MCF 10A (cell line): ENCODE measurements around the gene IQCH. TPM values are rescaled to one million over a fixed set of nuclear protein-coding genes. Genes with fewer than 3 reads are reported as not detected.

Source experiments
- BruUV-seq: library from RNA; stranded (reverse); fragments of 400-500 nt; replicated peaks from 2 replicates; lab custom pipeline; 2021; lab: Mats Ljungman, UMichigan
- CTCF ChIA-PET: fragments of 300-600 bp; sonication (Branson Sonifier 250); formaldehyde crosslinking; extraction: SDS; loops from one replicate; lab custom pipeline; 2021; ENCODE audit warnings: antibody characterized with exemption, inconsistent platforms; lab: Yijun Ruan, JAX
- POLR2A ChIA-PET: fragments of 300-600, 350-650 bp; sonication (Branson Sonifier 250); formaldehyde crosslinking; extraction: SDS; loops from one replicate; lab custom pipeline; 2020; ENCODE audit warnings: antibody characterized with exemption, inconsistent platforms; lab: Yijun Ruan, JAX
- DNase-seq: peaks from one replicate; pipeline ENCODE4 v3.0.0-alpha.2; 2018; ENCODE audit not compliant: unreplicated experiment
- H3K27ac Mint-ChIP-seq: one replicate; pipeline ENCODE4 v1.8.0; 2022; ENCODE audit warnings: mild to moderate bottlenecking, low read depth, mixed read lengths; ENCODE audit not compliant: unreplicated experiment
- H3K27me3 Mint-ChIP-seq: one replicate; pipeline ENCODE4 v1.8.0; 2022; ENCODE audit warnings: mixed read lengths; ENCODE audit not compliant: insufficient read depth, unreplicated experiment
- H3K36me3 Mint-ChIP-seq: one replicate; pipeline ENCODE4 v1.8.0; 2022; ENCODE audit warnings: mild to moderate bottlenecking, moderate library complexity, mixed read lengths; ENCODE audit not compliant: insufficient read depth, unreplicated experiment
- H3K4me1 Mint-ChIP-seq: one replicate; pipeline ENCODE4 v1.8.0; 2022; ENCODE audit warnings: mixed read lengths; ENCODE audit not compliant: insufficient read depth, unreplicated experiment
- H3K4me3 Mint-ChIP-seq: one replicate; pipeline ENCODE4 v1.8.0; 2022; ENCODE audit warnings: mild to moderate bottlenecking, moderate library complexity, mixed read lengths; ENCODE audit not compliant: unreplicated experiment
- H3K9me3 Mint-ChIP-seq: one replicate; pipeline ENCODE4 v1.8.0; 2022; ENCODE audit warnings: mixed read lengths; ENCODE audit not compliant: unreplicated experiment
- intact Hi-C: fragments of 100-400 bp; cut with micrococcal nuclease; formaldehyde crosslinking; loops from 2 replicates; pipeline ENCODE4 v1.14.1; 2022
- total RNA-seq: library from RNA; stranded (reverse); gene quantifications from 2 replicates; pipeline ENCODE4 v1.2.3, GENCODE V29; 2022
- TF ChIP-seq, protein P1 (sequence below): fragments of 200-600 bp; IDR thresholded peaks from one replicate; pipeline ENCODE4 v1.8.0; 2022; ENCODE audit warnings: antibody characterized with exemption, mild to moderate bottlenecking; ENCODE audit not compliant: unreplicated experiment

IQCH gene
- total RNA-seq, 1 experiment from 2014 or later: 5.0 TPM

DNA sequence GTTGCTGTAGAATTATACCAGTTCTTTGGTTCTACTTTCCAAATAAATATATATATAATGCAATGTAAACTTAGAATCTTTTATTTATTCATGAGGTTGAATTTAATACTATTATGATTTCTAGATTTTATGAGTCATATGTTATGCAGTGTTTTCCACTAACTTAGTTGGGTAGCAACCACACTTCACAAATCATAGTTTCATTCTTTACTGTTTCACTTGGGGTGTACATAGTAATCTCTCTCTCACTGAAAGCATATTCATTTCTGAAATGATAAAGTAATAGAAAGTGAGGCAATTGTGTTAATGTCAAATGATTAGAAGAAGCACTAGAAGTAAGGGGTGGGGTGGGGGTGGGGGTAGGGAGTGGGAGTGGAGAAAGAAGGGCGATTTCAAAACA, 52.6 kb downstream of the IQCH start:
- Mint-ChIP-seq H3K9me3 (no peaks in the 10 kb centered on the region), H3K4me1 (no peaks in the 10 kb centered on the region), H3K36me3 (no peaks in the 10 kb centered on the region), H3K27me3 (no peaks in the 10 kb centered on the region), H3K27ac (no peak overlapping the region), H3K4me3 (no peak overlapping the region)
- DNase-seq: no peak
- POLR2A ChIA-PET: no interaction called here
- no TSS peak for BruUV-seq
- CTCF ChIA-PET: interaction anchor here (1.0 to 1.9 kb wide), 2 partner anchors 359 to 361 kb away, joined by 3 to 5 read pairs; no protein-coding TSS in a partner anchor
- intact Hi-C loops: loop anchor here (5.0 to 10.0 kb wide), 2 partner anchors 125 to 528 kb away; no protein-coding TSS in a partner anchor
- TF ChIP-seq, protein P1, sequence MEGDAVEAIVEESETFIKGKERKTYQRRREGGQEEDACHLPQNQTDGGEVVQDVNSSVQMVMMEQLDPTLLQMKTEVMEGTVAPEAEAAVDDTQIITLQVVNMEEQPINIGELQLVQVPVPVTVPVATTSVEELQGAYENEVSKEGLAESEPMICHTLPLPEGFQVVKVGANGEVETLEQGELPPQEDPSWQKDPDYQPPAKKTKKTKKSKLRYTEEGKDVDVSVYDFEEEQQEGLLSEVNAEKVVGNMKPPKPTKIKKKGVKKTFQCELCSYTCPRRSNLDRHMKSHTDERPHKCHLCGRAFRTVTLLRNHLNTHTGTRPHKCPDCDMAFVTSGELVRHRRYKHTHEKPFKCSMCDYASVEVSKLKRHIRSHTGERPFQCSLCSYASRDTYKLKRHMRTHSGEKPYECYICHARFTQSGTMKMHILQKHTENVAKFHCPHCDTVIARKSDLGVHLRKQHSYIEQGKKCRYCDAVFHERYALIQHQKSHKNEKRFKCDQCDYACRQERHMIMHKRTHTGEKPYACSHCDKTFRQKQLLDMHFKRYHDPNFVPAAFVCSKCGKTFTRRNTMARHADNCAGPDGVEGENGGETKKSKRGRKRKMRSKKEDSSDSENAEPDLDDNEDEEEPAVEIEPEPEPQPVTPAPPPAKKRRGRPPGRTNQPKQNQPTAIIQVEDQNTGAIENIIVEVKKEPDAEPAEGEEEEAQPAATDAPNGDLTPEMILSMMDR: no peak

DNA sequence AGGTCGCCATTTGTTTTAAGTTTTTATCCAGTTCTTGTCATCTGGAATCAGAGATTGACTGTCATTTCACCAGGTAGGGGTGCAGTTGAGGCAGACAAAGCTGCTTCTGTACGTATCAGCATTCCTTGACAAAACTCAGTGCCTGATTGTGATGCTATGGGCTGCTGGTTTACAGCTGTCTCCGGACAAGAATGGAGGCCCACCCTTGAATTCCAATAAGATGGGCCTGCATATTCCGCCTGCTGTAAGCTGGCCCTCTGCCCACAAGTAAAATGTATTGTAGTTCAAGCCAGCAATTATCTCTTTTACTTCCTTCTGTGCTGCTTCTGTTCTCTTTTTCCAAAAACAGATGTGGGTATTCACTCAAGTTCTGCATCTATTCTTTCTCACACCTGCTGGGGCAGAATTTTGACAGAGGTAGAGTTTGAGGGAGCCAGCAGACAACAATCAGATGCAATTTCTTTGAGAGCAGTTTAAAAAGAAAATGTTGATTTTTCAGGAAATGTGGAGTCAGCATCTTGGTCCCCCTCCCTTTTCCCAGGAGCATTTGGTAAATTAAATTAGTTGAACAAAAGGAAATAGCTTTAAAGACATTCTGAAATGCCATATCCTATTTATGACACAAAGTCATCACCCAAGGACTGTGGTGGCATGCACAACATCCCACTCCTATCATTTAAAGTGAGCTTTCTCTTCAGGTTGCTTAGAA, 53.5 kb downstream of the IQCH start:
- Mint-ChIP-seq H3K4me3 (no peak overlapping the region), H3K4me1 (no peaks in the 10 kb centered on the region), H3K27ac (no peak overlapping the region), H3K36me3 (no peaks in the 10 kb centered on the region), H3K9me3 (no peaks in the 10 kb centered on the region), H3K27me3 (no peaks in the 10 kb centered on the region)
- intact Hi-C loops: loop anchor here (5.0 to 10.0 kb wide), 2 partner anchors 124 to 527 kb away; no protein-coding TSS in a partner anchor
- BruUV-seq: no TSS peak
- CTCF ChIA-PET: interaction anchor here (0.6 to 2.0 kb wide), 6 partner anchors 25 to 367 kb away, joined by 3 to 5 read pairs (median 4); no protein-coding TSS in a partner anchor
- DNase-seq: no peak
- POLR2A ChIA-PET: no interaction called here
- TF ChIP-seq, protein P1: no peak

DNA sequence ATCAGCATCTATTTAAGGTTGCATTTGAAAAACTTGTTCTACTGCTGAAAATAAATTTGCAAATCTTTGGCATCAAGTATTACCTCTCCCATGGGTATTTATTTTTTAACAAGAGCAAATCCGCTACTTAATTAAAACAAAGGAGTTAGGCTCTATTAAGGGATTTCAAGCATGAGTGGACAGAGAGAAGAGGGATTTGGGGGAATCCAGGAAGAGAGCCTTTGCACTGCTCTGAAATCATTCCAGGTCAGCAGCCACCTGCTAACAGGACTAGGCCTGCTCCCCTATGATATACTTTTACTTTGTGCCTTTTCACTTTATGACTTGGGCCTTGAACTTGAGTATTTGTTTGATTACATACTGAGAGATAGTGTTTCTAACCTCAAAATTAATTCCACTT, 57.1 kb downstream of the IQCH start:
- Mint-ChIP-seq H3K36me3 (no peaks in the 10 kb centered on the region), H3K27ac (no peak overlapping the region), H3K9me3 (no peaks in the 10 kb centered on the region), H3K4me3 (no peak overlapping the region), H3K27me3 (no peaks in the 10 kb centered on the region), H3K4me1 (no peaks in the 10 kb centered on the region)
- intact Hi-C loops: no loop called here
- POLR2A ChIA-PET: no interaction called here
- CTCF ChIA-PET: interaction anchor here (1.2 kb wide), 1 partner anchor 121 kb away, joined by 3 read pairs; no protein-coding TSS in a partner anchor
- TF ChIP-seq, protein P1: no peak
- no TSS peak for BruUV-seq
- no peak for DNase-seq

- no peak for DNase-seq
- H3K36me3 Mint-ChIP-seq: no peaks in the 10 kb centered on the region
- no peaks in the 10 kb centered on the region for H3K4me1 Mint-ChIP-seq
- POLR2A ChIA-PET: no interaction called here
- intact Hi-C loops: no loop called here
- no TSS peak for BruUV-seq
- H3K27ac Mint-ChIP-seq: no peak overlapping the region
- no peak overlapping the region for H3K4me3 Mint-ChIP-seq
- TF ChIP-seq, protein P1: no peak
- no peaks in the 10 kb centered on the region for H3K9me3 Mint-ChIP-seq
- H3K27me3 Mint-ChIP-seq: no peaks in the 10 kb centered on the region
- CTCF ChIA-PET: no interaction called here
These were observed 65.4 kb downstream of the IQCH start for GRCh38 chr15:67319961-67320360.
